OCI-LY1 (cell line): ENCODE measurements around the gene GFOD1.

Experiments used
- H2AFZ ChIP-seq: fragments of 200-600 bp; sonication (generic), shearing (Covaris generic); 2 replicates; pipeline ENCODE4 v1.6.0; 2014; ENCODE audit warnings: antibody characterized with exemption, mild to moderate bottlenecking, low read length
- H3F3A ChIP-seq: fragments of 200-600 bp; sonication (generic), shearing (Covaris generic); 2 replicates; pipeline ENCODE4 v1.6.0; 2014; ENCODE audit warnings: mild to moderate bottlenecking, antibody characterized with exemption, low read length, moderate library complexity; ENCODE audit not compliant: insufficient read depth
- H3K27ac ChIP-seq: fragments of 200-600 bp; sonication (generic); 2 replicates; pipeline ENCODE4 v1.5.1; 2014; ENCODE audit warnings: low read length, mixed run types, mild to moderate bottlenecking, low read depth; ENCODE audit not compliant: poor library complexity, severe bottlenecking
- H3K27me3 ChIP-seq: fragments of 200-600 bp; sonication (generic); 2 replicates; pipeline ENCODE4 v1.6.0; 2014; ENCODE audit warnings: antibody characterized with exemption, mild to moderate bottlenecking, low read length, moderate library complexity; ENCODE audit not compliant: insufficient read depth
- H3K36me3 ChIP-seq: fragments of 200-600 bp; sonication (generic); 2 replicates; pipeline ENCODE4 v1.6.1; 2014; ENCODE audit warnings: mild to moderate bottlenecking, antibody characterized with exemption, low read length, moderate library complexity, mixed read lengths; ENCODE audit not compliant: insufficient read depth
- H3K4me1 ChIP-seq: fragments of 200-600 bp; sonication (generic); 2 replicates; pipeline ENCODE4 v1.5.1; 2014; ENCODE audit warnings: mild to moderate bottlenecking, low read length, moderate library complexity; ENCODE audit not compliant: insufficient read depth, severe bottlenecking
- H3K4me2 ChIP-seq: fragments of 200-600 bp; sonication (generic), shearing (Covaris generic); 2 replicates; pipeline ENCODE4 v1.6.1; 2014; ENCODE audit warnings: low read length
- H3K4me3 ChIP-seq: fragments of 200-600 bp; sonication (generic); 2 replicates; pipeline ENCODE4 v1.5.1; 2014; ENCODE audit warnings: low read length, low read depth, mild to moderate bottlenecking, mixed read lengths; ENCODE audit not compliant: poor library complexity, severe bottlenecking
- H3K79me2 ChIP-seq: fragments of 200-600 bp; shearing (Covaris generic); 2 replicates; pipeline ENCODE4 v1.6.1; 2016; ENCODE audit warnings: mixed run types, low read length, mixed read lengths; ENCODE audit not compliant: insufficient read depth
- H3K9ac ChIP-seq: fragments of 200-600 bp; sonication (generic), shearing (Covaris generic); 2 replicates; pipeline ENCODE4 v1.6.1; 2014; ENCODE audit warnings: mild to moderate bottlenecking, low read length, mixed read lengths
- H3K9me2 ChIP-seq: fragments of 200-600 bp; sonication (generic), shearing (Covaris generic); 2 replicates; pipeline ENCODE4 v1.6.1; 2014; ENCODE audit warnings: low read depth, mild to moderate bottlenecking, low read length, mixed read lengths
- H3K9me3 ChIP-seq: fragments of 200-600 bp; shearing (Covaris generic); 2 replicates; pipeline ENCODE4 v1.6.1; 2014; ENCODE audit warnings: low read length, mixed read lengths
- H4K20me1 ChIP-seq: fragments of 200-600 bp; sonication (generic), shearing (Covaris generic); 2 replicates; pipeline ENCODE4 v1.6.0; 2016; ENCODE audit warnings: mild to moderate bottlenecking, low read length; ENCODE audit not compliant: insufficient read depth
- CTCF ChIP-seq: fragments of 200-600 bp; sonication (generic), shearing (Covaris generic); IDR thresholded peaks from 2 replicates; pipeline ENCODE4 v1.5.1; 2017; ENCODE audit warnings: mild to moderate bottlenecking, antibody characterized with exemption, low read length, moderate library complexity, mixed read lengths
- EZH2 ChIP-seq: fragments of 200-600 bp; sonication (generic), shearing (Covaris generic); IDR thresholded peaks from 2 replicates; pipeline ENCODE4 v1.8.0; 2017; ENCODE audit warnings: borderline replicate concordance, mixed run types, mild to moderate bottlenecking, antibody characterized with exemption, low read length, moderate library complexity, mixed read lengths

GFOD1 gene

GRCh38 chr6:13490402-13490801 is 3.0 kb upstream of the GFOD1 start:
- no peak overlapping the region for H2AFZ ChIP-seq
- H3K4me3 ChIP-seq: no peak overlapping the region
- H3K9ac ChIP-seq: no peak overlapping the region
- no peak for TF ChIP-seq EZH2
- TF ChIP-seq CTCF: no peak
- H3K4me2 ChIP-seq: no peak overlapping the region
- H3K79me2 ChIP-seq: peaks cover 3% of the 10 kb centered on the region
- no peaks in the 10 kb centered on the region for H4K20me1 ChIP-seq
- H3K9me3 ChIP-seq: no peaks in the 10 kb centered on the region
- no peaks in the 10 kb centered on the region for H3F3A ChIP-seq
- H3K36me3 ChIP-seq: no peaks in the 10 kb centered on the region
- H3K27me3 ChIP-seq: no peaks in the 10 kb centered on the region
- peaks cover 20% of the 10 kb centered on the region for H3K4me1 ChIP-seq
- no peaks in the 10 kb centered on the region for H3K9me2 ChIP-seq
- no peak overlapping the region for H3K27ac ChIP-seq

- Histone ChIP-seq H4K20me1 (no peaks in the 10 kb centered on the region), H3K9me3 (no peaks in the 10 kb centered on the region), H3K4me2 (no peak overlapping the region), H3K27me3 (no peaks in the 10 kb centered on the region), H3K9ac (no peak overlapping the region), H3F3A (0 out of 2 replicates have a peak, but pooled peaks cover 3% of the 10 kb centered on the region), H3K27ac (no peak overlapping the region), H3K36me3 (no peaks in the 10 kb centered on the region; the same call in 1 of the 2 replicates), H3K4me3 (no peak overlapping the region), H3K79me2 (peaks cover 18% of the 10 kb centered on the region), H3K9me2 (no peaks in the 10 kb centered on the region), H2AFZ (no peak overlapping the region), H3K4me1 (peaks cover 30% of the 10 kb centered on the region)
- TF ChIP-seq CTCF (no peak), EZH2 (no peak)
Observed at GRCh38 chr6:13488896-13489237, 1.5 kb upstream of the GFOD1 start.

- peak overlapping the region; percentile 89 for H3K4me3 ChIP-seq
- H3F3A ChIP-seq: 0 out of 2 replicates have a peak, but pooled peaks cover 3% of the 10 kb centered on the region
- no peaks in the 10 kb centered on the region for H4K20me1 ChIP-seq
- TF ChIP-seq EZH2: no peak
- TF ChIP-seq CTCF: no peak
- H3K27me3 ChIP-seq: no peaks in the 10 kb centered on the region
- H2AFZ ChIP-seq: no peak overlapping the region
- H3K27ac ChIP-seq: peak overlapping the region; percentile 46
- H3K9ac ChIP-seq: peak overlapping the region; percentile 75
- peaks cover 6% of the 10 kb centered on the region; the same call in 1 of the 2 replicates for H3K36me3 ChIP-seq
- peak overlapping the region; percentile 99 for H3K4me2 ChIP-seq
- H3K4me1 ChIP-seq: peaks cover 36% of the 10 kb centered on the region
- peaks cover 24% of the 10 kb centered on the region for H3K79me2 ChIP-seq
- no peaks in the 10 kb centered on the region for H3K9me3 ChIP-seq
- no peaks in the 10 kb centered on the region for H3K9me2 ChIP-seq
Observed at GRCh38 chr6:13488015-13488895, 855 bp upstream of the GFOD1 start.
